Measurements from ENCODE around the gene RNLS. TPM values are rescaled to one million over a fixed set of nuclear protein-coding genes. Genes with fewer than 3 reads are reported as not detected.

RNLS gene
- total RNA-seq, 2 donors from 2014 or later, result 6.2 to 9.4 TPM

DNA sequence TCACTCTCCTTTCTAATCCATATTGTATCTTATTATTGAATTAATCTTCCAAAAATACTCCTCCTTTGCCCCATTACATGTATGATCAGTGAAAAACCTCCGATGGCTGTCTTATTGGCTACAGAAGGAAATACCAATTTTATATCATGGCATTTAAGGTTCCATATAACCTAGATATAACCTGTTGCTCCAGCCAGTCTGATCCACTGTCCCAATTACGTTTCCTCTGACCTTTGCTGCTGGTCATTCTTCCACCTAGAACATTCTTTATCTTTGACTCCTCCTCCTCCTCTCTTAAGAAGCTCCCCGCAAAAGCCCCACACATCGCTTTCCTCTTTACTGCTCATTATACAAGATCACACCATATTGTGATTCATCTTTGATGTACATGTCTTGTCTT, 161.5 kb downstream of the RNLS start:
- no peak overlapping the region for H3K4me3 ChIP-seq
- ATAC-seq (ENCODE audit: insufficient number of reproducible peaks, low FRiP score, low read depth) (no peak), DNase-seq (ENCODE audit: low spot score) (no peak)
- no peaks in the 10 kb centered on the region for H3K9me3 ChIP-seq
- H3K27me3 ChIP-seq (replicated peaks; ENCODE audit: insufficient read depth), result no peaks in the 10 kb centered on the region
- TF ChIP-seq, protein P1, sequence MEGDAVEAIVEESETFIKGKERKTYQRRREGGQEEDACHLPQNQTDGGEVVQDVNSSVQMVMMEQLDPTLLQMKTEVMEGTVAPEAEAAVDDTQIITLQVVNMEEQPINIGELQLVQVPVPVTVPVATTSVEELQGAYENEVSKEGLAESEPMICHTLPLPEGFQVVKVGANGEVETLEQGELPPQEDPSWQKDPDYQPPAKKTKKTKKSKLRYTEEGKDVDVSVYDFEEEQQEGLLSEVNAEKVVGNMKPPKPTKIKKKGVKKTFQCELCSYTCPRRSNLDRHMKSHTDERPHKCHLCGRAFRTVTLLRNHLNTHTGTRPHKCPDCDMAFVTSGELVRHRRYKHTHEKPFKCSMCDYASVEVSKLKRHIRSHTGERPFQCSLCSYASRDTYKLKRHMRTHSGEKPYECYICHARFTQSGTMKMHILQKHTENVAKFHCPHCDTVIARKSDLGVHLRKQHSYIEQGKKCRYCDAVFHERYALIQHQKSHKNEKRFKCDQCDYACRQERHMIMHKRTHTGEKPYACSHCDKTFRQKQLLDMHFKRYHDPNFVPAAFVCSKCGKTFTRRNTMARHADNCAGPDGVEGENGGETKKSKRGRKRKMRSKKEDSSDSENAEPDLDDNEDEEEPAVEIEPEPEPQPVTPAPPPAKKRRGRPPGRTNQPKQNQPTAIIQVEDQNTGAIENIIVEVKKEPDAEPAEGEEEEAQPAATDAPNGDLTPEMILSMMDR (IDR thresholded peaks at IDR 0.05), result no peak
- H3K27ac ChIP-seq, result no peak overlapping the region
- peaks cover 3 to 15% of the 10 kb centered on the region in 2 donors for H3K4me1 ChIP-seq (ENCODE audit: control insufficient read depth in 1 of 2, low read depth in 2 of 2)
- H3K36me3 ChIP-seq, result no peaks in the 10 kb centered on the region

DNA sequence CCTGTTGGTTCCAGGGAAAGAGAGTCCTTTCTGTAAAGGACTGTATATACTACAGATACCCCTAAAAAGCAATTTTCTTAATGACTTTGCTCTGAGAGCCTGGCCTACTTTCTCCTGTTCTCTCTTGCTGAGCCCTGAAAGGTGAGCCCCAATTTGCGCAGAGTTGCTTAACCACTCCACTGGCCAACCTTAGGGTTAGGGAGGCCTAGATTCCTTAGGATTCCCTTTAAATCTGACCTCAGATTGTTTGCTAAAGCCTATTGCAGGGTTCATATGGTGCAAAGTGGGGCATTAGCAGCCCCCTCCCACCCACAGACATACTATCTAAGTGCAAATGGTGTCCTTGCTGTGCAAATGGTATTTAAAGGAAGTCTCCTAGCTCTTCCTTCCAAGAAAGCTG, 164.2 kb downstream of the RNLS start:
- TF ChIP-seq, protein P1 (IDR thresholded peaks at IDR 0.05), result no peak
- Histone ChIP-seq H3K27me3 (replicated peaks; ENCODE audit: insufficient read depth) (no peaks in the 10 kb centered on the region), H3K4me3 (no peak overlapping the region), H3K9me3 (no peaks in the 10 kb centered on the region), H3K4me1 (ENCODE audit: control insufficient read depth in 1 of 2, low read depth in 2 of 2) (peaks cover 3 to 15% of the 10 kb centered on the region in 2 donors), H3K36me3 (no peaks in the 10 kb centered on the region), H3K27ac (no peak overlapping the region)
- no peak for ATAC-seq (ENCODE audit: insufficient number of reproducible peaks, low FRiP score, low read depth)
- no peak for DNase-seq (ENCODE audit: low spot score)

DNA sequence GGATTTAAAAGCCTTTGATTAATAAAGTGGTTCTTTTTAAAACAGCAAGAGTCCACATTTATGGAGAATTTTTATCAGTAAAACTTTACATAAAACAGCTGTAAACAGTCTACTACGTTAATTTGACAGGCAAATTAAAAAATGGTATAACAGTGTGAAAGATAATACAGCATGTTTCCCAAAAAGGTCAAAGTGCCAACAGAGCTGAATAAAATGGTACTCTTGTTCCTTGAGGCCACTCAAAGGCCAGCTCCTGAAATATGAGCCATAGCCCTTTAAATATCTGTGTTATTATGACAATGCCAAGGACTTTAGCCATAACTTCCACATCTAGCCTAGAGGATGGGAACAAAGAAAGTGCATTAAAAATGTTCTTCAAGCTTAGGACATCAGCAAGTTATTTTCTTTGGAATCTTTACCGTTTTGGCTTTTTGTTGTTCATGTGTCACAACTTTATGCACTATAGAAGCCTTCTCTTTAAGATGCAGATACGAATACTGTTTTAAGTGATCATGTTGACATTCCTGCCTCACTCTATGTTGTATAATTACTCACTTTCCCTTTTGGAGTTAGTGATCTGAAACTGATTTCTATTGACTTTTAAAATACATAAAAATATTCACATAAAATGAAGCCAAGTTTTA, 165.6 kb downstream of the RNLS start:
- DNase-seq (ENCODE audit: low spot score), result no peak
- no peaks in the 10 kb centered on the region for H3K27me3 ChIP-seq (replicated peaks; ENCODE audit: insufficient read depth)
- no peaks in the 10 kb centered on the region for H3K9me3 ChIP-seq
- ATAC-seq (ENCODE audit: insufficient number of reproducible peaks, low FRiP score, low read depth), result no peak
- H3K4me3 ChIP-seq, result no peak overlapping the region
- peaks cover 3 to 15% of the 10 kb centered on the region in 2 donors for H3K4me1 ChIP-seq (ENCODE audit: control insufficient read depth in 1 of 2, low read depth in 2 of 2)
- H3K27ac ChIP-seq, result peak overlapping the region in 1 of 2 donors; percentile 14
- no peaks in the 10 kb centered on the region for H3K36me3 ChIP-seq
- TF ChIP-seq, protein P1 (IDR thresholded peaks at IDR 0.05), result no peak

DNA sequence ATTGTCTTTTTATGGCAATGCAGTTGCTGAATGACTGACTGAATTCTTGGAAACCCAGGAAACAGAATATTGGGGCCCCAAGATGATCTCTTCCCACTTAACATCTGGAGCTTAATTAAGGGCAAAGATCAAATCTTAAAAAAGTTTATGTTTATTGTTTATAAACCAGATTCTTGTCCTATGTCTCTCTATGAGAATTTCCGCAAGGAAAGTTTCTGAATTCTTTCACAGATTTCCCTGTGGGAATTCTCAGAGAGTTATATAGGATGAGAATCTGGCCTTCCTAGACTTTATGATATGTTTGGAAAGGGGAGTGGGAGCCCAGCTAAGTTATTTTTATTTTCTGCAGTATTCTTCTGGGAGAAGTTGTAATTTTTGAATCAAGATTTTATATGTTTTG, 166.3 kb downstream of the RNLS start:
- TF ChIP-seq, protein P1 (IDR thresholded peaks at IDR 0.05), result no peak
- no peaks in the 10 kb centered on the region for H3K27me3 ChIP-seq (replicated peaks; ENCODE audit: insufficient read depth)
- H3K4me1 ChIP-seq (ENCODE audit: control insufficient read depth in 1 of 2, low read depth in 2 of 2), result peaks cover 3 to 15% of the 10 kb centered on the region in 2 donors
- no peaks in the 10 kb centered on the region for H3K9me3 ChIP-seq
- H3K36me3 ChIP-seq, result no peaks in the 10 kb centered on the region
- DNase-seq (ENCODE audit: low spot score), result no peak
- H3K27ac ChIP-seq, result no peak overlapping the region
- no peak for ATAC-seq (ENCODE audit: insufficient number of reproducible peaks, low FRiP score, low read depth)
- no peak overlapping the region for H3K4me3 ChIP-seq

DNA sequence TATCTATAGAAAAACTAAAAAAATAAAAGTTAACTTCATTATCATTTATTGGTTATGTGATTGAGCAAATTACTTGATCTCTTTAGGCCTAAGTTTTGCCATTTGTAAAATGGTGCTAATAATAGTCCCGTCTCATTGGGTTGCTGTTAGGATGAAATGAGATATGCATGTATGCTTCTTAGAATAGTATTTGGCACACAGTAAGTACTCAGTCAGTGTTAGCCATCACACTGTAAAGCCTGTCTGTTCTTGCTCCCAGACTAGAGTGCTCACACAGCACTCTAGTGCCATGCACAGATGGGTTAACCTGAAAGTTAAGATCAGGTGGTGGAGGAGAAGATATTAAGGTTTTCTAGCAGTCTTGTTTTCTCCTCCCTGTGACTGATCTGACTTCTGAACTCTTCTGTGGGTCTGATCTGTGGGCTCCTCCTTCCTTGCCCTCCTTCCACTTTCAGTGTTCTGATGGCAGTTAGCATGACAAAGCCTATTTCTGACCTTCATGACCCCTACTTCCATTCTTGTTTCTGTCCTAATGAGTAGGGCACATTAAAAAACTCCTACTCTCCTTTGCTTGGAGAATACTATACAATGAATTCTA, 167.5 kb downstream of the RNLS start:
- no peaks in the 10 kb centered on the region for H3K27me3 ChIP-seq (replicated peaks; ENCODE audit: insufficient read depth)
- no peaks in the 10 kb centered on the region for H3K36me3 ChIP-seq
- H3K9me3 ChIP-seq, result no peaks in the 10 kb centered on the region
- TF ChIP-seq, protein P1 (IDR thresholded peaks at IDR 0.05), result no peak
- H3K27ac ChIP-seq, result no peak overlapping the region
- ATAC-seq (ENCODE audit: insufficient number of reproducible peaks, low FRiP score, low read depth), result no peak
- peaks cover 3 to 15% of the 10 kb centered on the region in 2 donors for H3K4me1 ChIP-seq (ENCODE audit: control insufficient read depth in 1 of 2, low read depth in 2 of 2)
- no peak overlapping the region for H3K4me3 ChIP-seq
- no peak for DNase-seq (ENCODE audit: low spot score)
